K562 (cell line): Measurements from ENCODE around the gene HDHD3. TPM values are rescaled to one million over a fixed set of nuclear protein-coding genes. Genes with fewer than 3 reads are reported as not detected.
"Not testable (repeated sequence)": the region's sequence is repeated elsewhere in the genome, so short reads cannot be mapped to it uniquely, and the experiment has no call there.

ENCODE experiments used
- ATAC-seq: fragments of 200-7000 bp; cut with Tn5 transposase; 3 replicates; pipeline ENCODE4 v1.9.1; 2020; ENCODE audit warnings: moderate library complexity
- BruUV-seq: library from RNA; stranded (reverse); fragments of 400-500 nt; replicated peaks from 2 replicates; lab custom pipeline; 2021; lab: Mats Ljungman, UMichigan
- CTCF ChIA-PET: fragments of 300-600 bp; formaldehyde crosslinking; extraction: SDS; loops from one replicate; lab custom pipeline; 2021; ENCODE audit warnings: low intra/inter-chr PET ratio; lab: Yijun Ruan, JAX
- POLR2A ChIA-PET: fragments of 300-600, 350-650 bp; sonication (Branson Sonifier 250); formaldehyde crosslinking; extraction: SDS; loops from one replicate; lab custom pipeline; 2021; ENCODE audit warnings: antibody characterized with exemption, inconsistent platforms; lab: Yijun Ruan, JAX
- DNase-seq, 4 experiments: peaks; one replicate each; pipeline versions ENCODE4 v3.0.0 to v3.0.0-alpha.2; 2011 to 2018; ENCODE audit warnings: low spot score in 3 of 4, mixed read lengths in 3 of 4; ENCODE audit errors: extremely low read depth in 1 of 4
- FAIRE-seq: peaks from 2 replicates; lab custom pipeline; 2011; peaks lifted over from hg19 to GRCh38; lab: Jason Lieb, UNC
- H2AFZ ChIP-seq: 2 replicates; pipeline ENCODE4 v1.6.0; 2011; ENCODE audit warnings: low read depth, low read length, control low read depth, inconsistent platforms
- H3K27ac ChIP-seq: fragments of 200-600 bp; 3 replicates; pipeline ENCODE4 v1.8.0; 2011; ENCODE audit warnings: low read depth, mild to moderate bottlenecking, control low read depth, inconsistent platforms, low read length, moderate library complexity, mixed read lengths; ENCODE audit errors: extremely low read depth
- H3K27me3 ChIP-seq, 2 experiments: fragments of 300-600 bp in 1 of 2; 2 replicates in 1 of 2; 3 replicates in 1 of 2; pipeline versions ENCODE4 v1.6.0 to v1.8.0; 2011; ENCODE audit warnings: inconsistent platforms in 2 of 2, low read length in 2 of 2, mild to moderate bottlenecking in 1 of 2, mixed read lengths in 1 of 2, moderate library complexity in 1 of 2; ENCODE audit not compliant: control insufficient read depth in 2 of 2, insufficient read depth in 2 of 2
- H3K36me3 ChIP-seq: fragments of 300-600 bp; 3 replicates; pipeline ENCODE4 v1.8.0; 2011; ENCODE audit warnings: mild to moderate bottlenecking, low read length, inconsistent platforms; ENCODE audit not compliant: control insufficient read depth, insufficient read depth
- H3K4me1 ChIP-seq, 2 experiments: fragments of 200-600 bp in 1 of 2; replicated peaks in 1 of 2; 2 replicates in 1 of 2; 3 replicates in 1 of 2; pipeline versions ENCODE4 v1.5.1 to v1.8.0; 2011; ENCODE audit warnings: inconsistent platforms in 2 of 2, low read length in 2 of 2, mild to moderate bottlenecking in 1 of 2, mixed read lengths in 1 of 2, moderate library complexity in 1 of 2; ENCODE audit not compliant: control insufficient read depth in 2 of 2, insufficient read depth in 2 of 2
- H3K4me2 ChIP-seq: 2 replicates; pipeline ENCODE4 v1.6.1; 2011; ENCODE audit warnings: low read length, control low read depth, inconsistent platforms, mixed read lengths; ENCODE audit not compliant: insufficient read depth
- H3K4me3 ChIP-seq: fragments of 200-600 bp; sonication (generic), shearing (Covaris generic); 2 replicates; pipeline ENCODE4 v1.5.1; 2016; ENCODE audit warnings: control low read depth, inconsistent platforms
- H3K79me2 ChIP-seq: fragments of 200-600 bp; 3 replicates; pipeline ENCODE4 v1.8.0; 2011; ENCODE audit warnings: low read length, inconsistent platforms; ENCODE audit not compliant: control insufficient read depth, insufficient read depth
- H3K9ac ChIP-seq, 2 experiments: 2 replicates each; pipeline versions ENCODE4 v1.6.0 to v1.6.1; 2011; ENCODE audit warnings: low read depth in 2 of 2, low read length in 2 of 2, control low read depth in 1 of 2, inconsistent platforms in 1 of 2, mild to moderate bottlenecking in 1 of 2, mixed read lengths in 1 of 2; ENCODE audit not compliant: insufficient read depth in 1 of 2
- H3K9me1 ChIP-seq: one replicate; pipeline ENCODE4 v1.6.0; 2011; ENCODE audit warnings: inconsistent platforms, mild to moderate bottlenecking, low read length, moderate library complexity; ENCODE audit not compliant: control insufficient read depth, insufficient read depth
- H3K9me3 ChIP-seq: replicated peaks from 2 replicates; pipeline ENCODE4 v1.5.1; 2011; ENCODE audit warnings: low read depth, low read length, inconsistent platforms; ENCODE audit not compliant: control insufficient read depth, insufficient read depth
- H4K20me1 ChIP-seq: replicated peaks from 2 replicates; pipeline ENCODE4 v1.6.1; 2011; ENCODE audit warnings: low read length, inconsistent platforms, mixed read lengths; ENCODE audit not compliant: control insufficient read depth, insufficient read depth
- ATF1 ChIP-seq, 2 experiments: fragments of 450-650 bp in 1 of 2; IDR thresholded peaks; 2 replicates each; pipeline ENCODE4 v1.6.1; 2016; ENCODE audit warnings: missing compliant biosample characterization in 1 of 2, missing genetic modification characterization in 1 of 2
- CEBPB ChIP-seq: fragments of 450-650 bp; IDR thresholded peaks from 2 replicates; pipeline ENCODE4 v1.6.1; 2016; ENCODE audit warnings: missing genetic modification characterization, missing compliant biosample characterization
- CEBPG ChIP-seq, 3 experiments: fragments of 200-800 bp in 1 of 3; sonication (Bioruptor generic) in 1 of 3; sonication (generic) in 1 of 3; formaldehyde crosslinking in 1 of 3; IDR thresholded peaks in 2 of 3; conservative IDR thresholded peaks in 1 of 3; 2 replicates each; pipeline versions ENCODE4 v1.6.1 to v1.8.0; 2016 to 2022; ENCODE audit warnings: missing compliant biosample characterization in 2 of 3, missing genetic modification characterization in 2 of 3, mild to moderate bottlenecking in 1 of 3, missing genetic modification reagents in 1 of 3
- PBX2 ChIP-seq, 2 experiments: IDR thresholded peaks in 1 of 2; conservative IDR thresholded peaks in 1 of 2; 2 replicates each; pipeline ENCODE4 v1.6.1; 2016; ENCODE audit warnings: low read depth in 2 of 2, mild to moderate bottlenecking in 1 of 2, missing compliant biosample characterization in 1 of 2, missing genetic modification characterization in 1 of 2, moderate library complexity in 1 of 2
- ZNF384 ChIP-seq: IDR thresholded peaks from 2 replicates; pipeline ENCODE4 v1.6.1; 2012; ENCODE audit warnings: low read depth, low read length, improper control_type of control experiment
- WGBS: fragments of 100-300 bp; shearing (Covaris generic); methylation state at CpG from one replicate; pipeline ENCODE4 v1.1.6; 2016; ENCODE audit warnings: low coverage, mixed read lengths; ENCODE audit not compliant: insufficient coverage; ENCODE audit errors: missing lambda C conversion rate; 5-methylcytosine and 5-hydroxymethylcytosine counted together
- in situ Hi-C: fragments of 300-500 bp; cut with MboI; formaldehyde crosslinking; loops from 4 replicates; pipeline ENCODE4 v1.15.0; 2018; ENCODE audit warnings: inconsistent platforms, mixed read lengths
- intact Hi-C: fragments of 100-400 bp; cut with micrococcal nuclease; formaldehyde crosslinking; loops from 2 replicates; pipeline ENCODE4 v1.14.2; 2022
- polyA plus RNA-seq, 8 experiments: library from polyadenylated mRNA; depleted of rRNA in 4 of 8; stranded (reverse) in 5 of 8; unstranded in 3 of 8; fragments of >200 nt; fragmentation: Nextera tagmentation in 2 of 8; fragmentation: Illumina TruSeq in 1 of 8; extraction: Ambion mirVana in 2 of 8; extraction: Trizol in 1 of 8; gene quantifications; 2 replicates each; pipeline versions ENCODE4 v1.2.1 to v1.2.3, GENCODE V29; 2011 to 2014; ENCODE audit warnings: inconsistent platforms in 1 of 8, missing spikeins in 1 of 8
- total RNA-seq, 7 experiments: library from RNA; depleted of rRNA in 6 of 7; stranded (reverse); fragments of >200 nt in 6 of 7; fragmentation: Illumina TruSeq in 2 of 7; extraction: Trizol in 2 of 7; gene quantifications; 2 replicates each; pipeline versions ENCODE4 v1.2.1 to v1.2.3, GENCODE V29; 2011 to 2021; ENCODE audit warnings: low replicate concordance in 1 of 7

Gene HDHD3
- total and polyA plus RNA-seq, 9 of the 15 experiments (the other 6 are each of a cell fraction or from before 2014, with no cell fraction given): 1.1 to 19.1 (median 10.9) TPM

GRCh38 chr9:113365652-113366051 lies 11.1 kb downstream of the HDHD3 start:
- FAIRE-seq: not testable (repeated sequence)

More at GRCh38 chr9:113365652-113366051, 11.1 kb downstream of the HDHD3 start:
- H3K9ac ChIP-seq; POLR2A ChIA-PET; H3K79me2 ChIP-seq; H3K27me3 ChIP-seq; H3K27ac ChIP-seq; H3K36me3 ChIP-seq; H3K9me1 ChIP-seq; CTCF ChIA-PET; BruUV-seq; intact Hi-C loops; H3K9me3 ChIP-seq; H3K4me2 ChIP-seq; H3K4me3 ChIP-seq; in situ Hi-C loops; DNase-seq; H2AFZ ChIP-seq; ATAC-seq; TF ChIP-seq ATF1 (CRISPR knock-in tag; IDR thresholded peaks at IDR 0.05); PBX2 (CRISPR knock-in tag; IDR thresholded peaks at IDR 0.05; ENCODE audit: low read depth): not testable (repeated sequence)
- TF ChIP-seq CEBPB (peak; percentile 85), ATF1 (tag; IDR thresholded peaks at IDR 0.05) (0 out of 2 replicates have a peak, but pooled peaks have one; percentile 9), ZNF384 (0 out of 2 replicates have a peak, but pooled peaks have one; percentile 5), PBX2 (tag; conservative IDR thresholded peaks at IDR 0.05; ENCODE audit: low read depth) (peak; percentile 32; the same call in 1 of the 2 replicates), CEBPG (CRISPR knock-in tag; IDR thresholded peaks at IDR 0.05) (peak; percentile 16; the same call in 1 of the 2 replicates), CEBPG (tag; conservative IDR thresholded peaks at IDR 0.05 in 1 of 2, IDR thresholded peaks at IDR 0.05 in 1 of 2) (peak; percentile 42 to 75; a peak in 3 of 4 replicates)
- Histone ChIP-seq H4K20me1 (peaks cover 15% of the 10 kb centered on the region; the same call in 1 of the 2 replicates), H3K4me1 (peaks cover 32 to 39% of the 10 kb centered on the region in 2 experiments)
- 63% methylated on average over 3 of the region's 3 CpGs for WGBS
